ENCODE results near the gene GPR55.

The GPR55 gene

GRCh38 chr2:230933521-230934180, 8.6 kb upstream of the GPR55 start:
- no peak for DNase-seq

- peak; percentile 33 for DNase-seq
Observed at GRCh38 chr2:230932556-230933511, 7.8 kb upstream of the GPR55 start.

GRCh38 chr2:230931556-230932231, 6.7 kb upstream of the GPR55 start:
- DNase-seq: no peak

GRCh38 chr2:230930928-230931555, 6.0 kb upstream of the GPR55 start:
- DNase-seq: no peak

GRCh38 chr2:230930149-230930780, 5.2 kb upstream of the GPR55 start:
- DNase-seq: peak; percentile 67

- DNase-seq: no peak
Observed at GRCh38 chr2:230929381-230930148, 4.5 kb upstream of the GPR55 start.

GRCh38 chr2:230928701-230929380, 3.8 kb upstream of the GPR55 start:
- no peak for DNase-seq

- DNase-seq: no peak
Observed at GRCh38 chr2:230927711-230928341, 2.8 kb upstream of the GPR55 start.

- DNase-seq: no peak
Observed at GRCh38 chr2:230925879-230926765, 1.1 kb upstream of the GPR55 start.

- DNase-seq: no peak
Observed at GRCh38 chr2:230925443-230925878, 419 bp upstream of the GPR55 start.

- no peak for DNase-seq
Observed at GRCh38 chr2:230924092-230924469, 961 bp downstream of the GPR55 start.

GRCh38 chr2:230922951-230923717, 1.9 kb downstream of the GPR55 start:
- no peak for DNase-seq

GRCh38 chr2:230921806-230922595, 3.0 kb downstream of the GPR55 start:
- no peak for DNase-seq

GRCh38 chr2:230920167-230920566, 4.9 kb downstream of the GPR55 start:
- DNase-seq: no peak

GRCh38 chr2:230919681-230920080, 5.4 kb downstream of the GPR55 start:
- DNase-seq: no peak

- DNase-seq: no peak
Observed at GRCh38 chr2:230919240-230919639, 5.8 kb downstream of the GPR55 start.

- DNase-seq: no peak
Observed at GRCh38 chr2:230916218-230916617, 8.8 kb downstream of the GPR55 start.

- DNase-seq: no peak
Observed at GRCh38 chr2:230915319-230915718, 9.7 kb downstream of the GPR55 start.
